ENCODE results near the gene CHST11. TPM values are rescaled to one million over a fixed set of nuclear protein-coding genes. Genes with fewer than 3 reads are reported as not detected.
"Not testable (repeated sequence)": the region's sequence is repeated elsewhere in the genome, so short reads cannot be mapped to it uniquely, and the experiment has no call there.

Gene CHST11
- total RNA-seq, 1 experiment from 2014 or later: 3.4 TPM

GRCh38 chr12:104603545-104603973 lies 146.8 kb downstream of the CHST11 start:
- no peak for DNase-seq (ENCODE audit: low spot score)

DNA sequence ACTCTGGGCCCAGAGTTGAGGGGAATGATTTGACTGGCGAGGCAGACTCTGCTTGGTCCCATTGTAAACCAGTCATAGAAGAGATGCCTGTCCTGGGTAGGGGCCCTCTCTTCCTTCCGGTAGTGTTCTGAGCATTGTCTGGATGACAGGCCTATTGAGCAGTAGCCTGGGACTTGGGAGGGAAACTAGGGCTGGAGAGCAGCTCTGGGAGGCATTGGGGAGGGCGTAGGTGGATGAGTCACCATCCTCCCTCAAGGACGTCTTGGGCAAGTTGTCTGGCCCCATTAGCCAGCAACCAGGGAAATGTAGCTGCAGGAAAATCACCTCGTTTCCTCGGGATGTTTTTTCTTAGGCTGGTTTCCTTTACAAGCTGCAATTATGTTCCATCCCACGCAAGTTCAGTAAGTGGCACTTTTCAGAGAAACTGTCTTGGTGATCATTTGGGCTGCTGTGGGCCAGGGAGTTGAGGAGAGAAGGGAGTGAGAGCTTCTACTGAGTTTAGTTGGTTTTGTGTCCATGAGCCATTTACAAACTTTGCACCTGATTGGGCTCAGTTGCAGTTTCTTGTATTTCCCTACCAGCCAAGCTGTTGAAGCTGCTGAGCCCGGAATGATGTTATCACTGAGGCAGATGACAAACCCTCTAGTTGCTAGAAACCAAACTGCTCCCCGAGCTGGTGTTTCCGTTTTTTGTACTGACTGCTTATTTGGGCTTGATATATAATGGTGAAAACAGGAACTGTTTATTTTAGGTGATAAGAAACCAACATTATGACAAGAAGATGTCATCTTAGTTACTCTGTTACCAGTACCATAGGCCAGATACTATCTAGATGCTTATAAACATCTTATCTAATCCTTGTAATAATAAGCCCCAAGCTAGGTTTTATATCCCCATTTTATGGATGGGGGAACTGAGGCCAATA lies 147.6 kb downstream of the CHST11 start:
- peak; percentile 87 for DNase-seq (ENCODE audit: low spot score)

DNA sequence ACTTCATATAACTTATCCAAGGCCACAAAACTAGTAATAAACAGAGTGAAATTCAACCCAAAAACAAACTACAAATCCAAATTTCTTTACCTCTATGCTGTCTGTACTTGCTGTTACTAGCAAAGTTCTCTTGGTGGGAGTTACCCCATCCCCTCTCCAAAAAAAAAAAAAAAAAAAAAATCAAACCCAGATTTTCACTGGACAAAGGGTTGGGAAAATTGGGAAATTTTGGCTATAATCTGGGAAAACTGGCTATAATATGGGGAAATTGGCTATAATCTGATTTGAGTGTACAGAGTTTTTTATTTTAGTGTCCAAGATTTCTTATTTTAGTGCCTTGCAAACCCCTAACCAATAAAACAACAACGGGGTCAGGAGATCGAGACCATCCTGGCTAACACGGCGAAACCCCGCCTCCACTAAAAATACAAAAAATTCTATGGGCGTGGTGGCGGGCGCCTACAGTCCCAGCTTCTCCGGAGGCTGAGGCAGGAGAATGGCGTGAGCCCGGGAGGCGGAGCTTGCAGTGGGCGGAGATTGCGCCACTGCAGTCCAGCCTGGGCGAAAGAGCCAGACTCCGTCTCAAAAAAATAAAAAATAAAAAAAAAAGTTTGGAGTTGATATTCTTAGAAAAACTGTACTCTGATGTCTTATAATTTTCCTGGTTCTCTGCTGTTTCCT lies 148.4 kb downstream of the CHST11 start:
- DNase-seq (ENCODE audit: low spot score): no peak

- peak; percentile 12 for DNase-seq (ENCODE audit: low spot score)
These were observed 148.9 kb downstream of the CHST11 start for GRCh38 chr12:104605685-104606084.

DNA sequence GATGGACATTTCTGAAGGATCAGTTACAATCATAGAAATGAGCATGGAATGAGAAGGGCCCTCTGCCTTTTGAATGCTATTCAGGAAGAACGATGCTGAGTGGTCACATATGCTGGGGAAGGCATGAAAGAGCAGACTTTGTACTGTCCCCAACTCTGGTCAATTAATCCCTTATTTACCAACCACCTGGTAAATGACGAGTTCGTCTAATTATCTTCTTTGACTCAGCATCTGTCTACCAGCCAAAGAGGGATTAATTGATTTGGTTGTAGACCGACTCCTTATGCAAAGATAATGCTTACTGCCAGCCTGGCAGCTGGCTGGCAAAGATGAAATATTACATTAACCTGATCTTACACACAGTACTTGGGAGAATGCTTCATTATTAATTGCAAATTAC lies 152.2 kb downstream of the CHST11 start:
- no peak for DNase-seq (ENCODE audit: low spot score)

DNA sequence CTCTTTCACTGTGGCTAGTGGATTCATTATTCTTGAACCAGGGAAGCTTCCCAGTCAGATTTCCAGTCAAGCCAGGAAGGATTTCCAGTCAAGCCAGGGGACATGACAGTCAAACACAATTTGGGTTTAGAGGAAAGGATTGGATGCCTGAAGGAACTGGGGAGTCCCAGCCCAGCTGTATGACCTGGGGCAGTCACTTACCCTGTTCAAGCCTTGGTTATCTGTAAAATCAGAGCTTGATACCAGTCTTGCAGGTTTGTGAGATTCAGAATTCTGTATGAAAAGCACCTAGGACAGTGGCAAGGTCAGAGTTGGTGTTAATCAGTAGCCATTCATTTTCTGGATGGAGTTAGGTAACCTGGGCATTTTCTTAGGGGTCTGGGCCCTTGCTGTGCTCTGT lies 152.7 kb downstream of the CHST11 start:
- DNase-seq (ENCODE audit: low spot score): no peak

DNA sequence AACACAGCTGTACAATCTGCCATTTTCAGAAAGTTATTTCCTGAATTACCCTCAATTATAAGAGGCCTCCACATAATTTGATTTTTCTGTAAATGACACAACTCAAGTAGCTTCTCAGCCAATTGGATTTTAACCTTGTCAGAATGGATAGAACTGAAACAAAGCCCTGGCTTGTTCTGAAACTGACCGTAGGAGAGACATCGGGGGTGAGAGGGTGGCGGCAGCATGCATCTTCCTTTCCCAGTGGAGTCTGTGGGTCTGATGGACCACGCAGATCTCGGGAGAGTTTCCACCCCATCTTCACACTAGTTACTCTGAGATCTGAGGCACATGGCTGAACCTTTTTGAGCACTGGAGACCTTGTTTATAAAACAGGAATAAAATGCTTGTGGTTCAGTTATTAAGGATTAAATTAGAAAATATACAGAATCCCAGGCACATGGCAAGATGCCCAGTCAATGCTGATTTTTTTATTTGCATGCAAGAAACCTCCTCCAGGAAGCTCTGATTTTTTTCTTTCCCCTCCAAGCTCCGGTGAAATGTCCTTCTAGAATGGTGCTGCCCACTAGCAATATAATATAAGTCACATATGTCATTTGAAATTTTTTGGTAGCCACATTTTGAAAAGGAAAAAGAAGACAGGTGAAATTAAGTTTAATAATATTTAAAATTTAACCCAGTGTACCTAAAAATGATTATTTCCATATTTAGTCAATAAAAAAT lies 153.9 kb downstream of the CHST11 start:
- no peak for DNase-seq (ENCODE audit: low spot score)

DNA sequence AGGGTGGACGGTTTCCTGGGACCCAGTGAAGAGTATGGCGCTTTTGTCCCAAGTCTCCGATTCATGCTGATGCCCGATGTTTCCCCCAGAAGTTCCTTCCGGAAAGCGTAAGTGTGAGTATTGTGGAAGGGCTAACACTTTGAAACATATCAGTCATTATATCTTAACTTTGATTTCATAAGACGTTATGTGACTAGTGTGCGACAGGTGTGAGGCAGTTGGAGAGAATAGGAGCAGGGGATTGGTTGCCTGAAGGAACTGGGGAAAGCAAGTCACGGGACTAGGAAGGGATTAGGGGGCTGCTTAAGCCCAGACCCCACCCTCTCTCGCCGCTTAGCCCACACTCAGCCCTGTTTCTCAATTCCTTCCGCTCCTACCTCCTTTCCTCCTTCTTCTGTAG lies 154.9 kb downstream of the CHST11 start:
- no peak for DNase-seq (ENCODE audit: low spot score)

GRCh38 chr12:104613372-104613771 lies 156.6 kb downstream of the CHST11 start:
- not testable (repeated sequence) for DNase-seq (ENCODE audit: low spot score)

DNA sequence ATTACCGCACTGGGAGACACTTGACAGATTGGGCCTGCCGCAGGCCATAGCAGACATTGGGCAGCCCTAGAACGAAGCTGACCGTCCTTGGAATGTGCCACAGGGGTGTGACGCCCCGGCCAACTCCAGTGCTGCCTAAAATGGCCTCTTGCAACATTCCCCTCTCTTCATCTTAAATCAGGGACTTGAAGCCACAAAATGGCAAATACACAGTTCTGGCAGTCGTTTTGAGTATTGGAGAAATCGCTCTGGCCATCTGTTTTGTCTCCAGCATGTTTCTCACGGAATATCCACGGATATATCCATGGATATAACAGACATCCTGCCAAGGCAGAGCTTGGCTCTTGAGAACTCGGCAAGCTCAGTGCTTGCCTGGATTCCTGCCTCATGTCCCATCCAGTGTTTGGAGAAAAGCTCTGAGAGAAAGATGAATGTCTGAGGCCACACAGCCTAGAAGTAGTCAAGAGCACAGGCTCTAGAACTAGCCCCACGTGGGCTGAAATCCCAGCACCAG lies 158.4 kb downstream of the CHST11 start:
- DNase-seq (ENCODE audit: low spot score): no peak

- DNase-seq (ENCODE audit: low spot score): no peak
These were observed 161.9 kb downstream of the CHST11 start for GRCh38 chr12:104618691-104619090.

DNA sequence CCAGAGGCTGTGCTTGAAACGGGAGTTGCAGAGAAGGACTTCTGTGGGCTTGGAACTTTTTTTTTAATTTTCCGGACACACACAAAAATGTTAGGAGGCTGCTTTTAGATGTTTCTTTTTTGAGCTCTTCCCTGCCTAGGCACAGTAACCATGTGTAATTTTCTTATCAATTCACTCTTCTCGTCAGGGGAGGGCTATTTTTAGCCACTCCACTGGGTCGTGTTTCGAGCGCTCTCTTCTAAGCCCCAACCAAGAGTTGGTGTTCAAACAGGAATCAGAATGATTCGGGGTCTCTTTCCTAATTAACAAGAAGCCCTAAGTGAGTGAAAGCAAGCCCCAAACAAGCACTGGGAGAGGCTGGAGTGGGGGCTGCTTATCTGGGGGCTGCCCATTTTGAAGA lies 162.6 kb downstream of the CHST11 start:
- no peak for DNase-seq (ENCODE audit: low spot score)

GRCh38 chr12:104620837-104621531 lies 164.2 kb downstream of the CHST11 start:
- no peak for DNase-seq (ENCODE audit: low spot score)

DNA sequence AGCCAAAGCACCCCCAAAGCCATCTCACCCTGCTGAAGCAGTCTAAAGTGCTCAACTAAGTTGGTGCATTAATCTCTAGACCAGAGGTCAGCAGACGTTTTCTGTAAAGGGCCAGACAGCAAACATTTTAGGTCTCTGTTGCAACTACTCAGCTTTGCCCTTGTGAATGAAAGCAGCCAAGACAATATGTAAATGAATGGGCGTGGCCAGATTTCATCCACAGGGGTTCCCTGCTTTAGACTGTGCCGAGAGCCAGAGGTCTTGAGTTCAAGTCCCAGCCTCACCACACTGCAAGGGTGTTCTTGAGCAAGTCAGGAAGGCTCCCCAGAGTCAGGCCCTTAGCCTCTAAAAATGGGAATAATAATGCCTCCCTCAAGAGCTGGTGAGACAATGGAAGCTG lies 166.2 kb downstream of the CHST11 start:
- no peak for DNase-seq (ENCODE audit: low spot score)

- DNase-seq (ENCODE audit: low spot score): no peak
These were observed 167.1 kb downstream of the CHST11 start for GRCh38 chr12:104623883-104624282.

GRCh38 chr12:104624529-104624928 lies 167.8 kb downstream of the CHST11 start:
- no peak for DNase-seq (ENCODE audit: low spot score)

GRCh38 chr12:104626069-104626837 lies 169.5 kb downstream of the CHST11 start:
- no peak for DNase-seq (ENCODE audit: low spot score)

DNA sequence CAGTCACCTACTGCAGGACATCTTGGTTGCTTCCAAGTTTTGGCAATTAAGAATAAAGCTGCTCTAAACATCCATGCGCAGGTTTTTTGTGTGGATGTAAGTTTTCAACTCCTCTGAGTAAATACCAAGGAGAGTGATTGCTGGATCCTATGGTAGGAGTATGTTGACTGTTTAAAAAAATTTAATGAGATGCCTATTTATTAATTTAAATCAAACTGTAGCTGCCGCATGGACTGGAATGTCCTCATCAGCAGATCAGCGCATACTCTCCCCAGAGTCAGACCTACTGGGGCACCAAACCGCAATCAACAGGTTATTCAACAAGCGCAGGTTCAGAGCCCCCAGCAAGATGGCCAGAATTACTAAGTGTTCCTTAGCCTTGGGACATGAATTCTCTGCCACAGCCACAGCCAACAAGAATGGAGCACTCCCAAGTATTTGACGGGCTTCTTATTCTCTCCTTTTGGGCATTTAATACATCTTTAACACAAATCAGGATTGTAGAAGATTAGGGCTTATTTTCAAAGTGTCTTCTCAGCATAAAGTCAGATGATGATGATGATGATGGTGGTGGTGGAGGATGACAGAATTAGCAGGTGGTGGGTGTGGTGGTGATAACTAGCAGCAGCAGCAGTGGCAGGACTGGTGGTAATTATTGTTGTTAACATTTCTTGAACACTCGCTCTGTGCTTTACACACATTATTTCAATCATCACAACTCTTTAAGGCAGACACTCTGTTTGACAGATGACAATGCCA lies 170.7 kb downstream of the CHST11 start:
- DNase-seq (ENCODE audit: low spot score): no peak

GRCh38 chr12:104627990-104628830 lies 171.5 kb downstream of the CHST11 start:
- no peak for DNase-seq (ENCODE audit: low spot score)

Data from H4 (cell line).